ENCODE data around the gene WDR77. TPM values are rescaled to one million over a fixed set of nuclear protein-coding genes. Genes with fewer than 3 reads are reported as not detected.

The WDR77 gene
- 52.0 TPM for polyA plus RNA-seq (2013, experiment 1 of 2)
- polyA plus RNA-seq (2013, experiment 2 of 2): 45.4 TPM

DNA sequence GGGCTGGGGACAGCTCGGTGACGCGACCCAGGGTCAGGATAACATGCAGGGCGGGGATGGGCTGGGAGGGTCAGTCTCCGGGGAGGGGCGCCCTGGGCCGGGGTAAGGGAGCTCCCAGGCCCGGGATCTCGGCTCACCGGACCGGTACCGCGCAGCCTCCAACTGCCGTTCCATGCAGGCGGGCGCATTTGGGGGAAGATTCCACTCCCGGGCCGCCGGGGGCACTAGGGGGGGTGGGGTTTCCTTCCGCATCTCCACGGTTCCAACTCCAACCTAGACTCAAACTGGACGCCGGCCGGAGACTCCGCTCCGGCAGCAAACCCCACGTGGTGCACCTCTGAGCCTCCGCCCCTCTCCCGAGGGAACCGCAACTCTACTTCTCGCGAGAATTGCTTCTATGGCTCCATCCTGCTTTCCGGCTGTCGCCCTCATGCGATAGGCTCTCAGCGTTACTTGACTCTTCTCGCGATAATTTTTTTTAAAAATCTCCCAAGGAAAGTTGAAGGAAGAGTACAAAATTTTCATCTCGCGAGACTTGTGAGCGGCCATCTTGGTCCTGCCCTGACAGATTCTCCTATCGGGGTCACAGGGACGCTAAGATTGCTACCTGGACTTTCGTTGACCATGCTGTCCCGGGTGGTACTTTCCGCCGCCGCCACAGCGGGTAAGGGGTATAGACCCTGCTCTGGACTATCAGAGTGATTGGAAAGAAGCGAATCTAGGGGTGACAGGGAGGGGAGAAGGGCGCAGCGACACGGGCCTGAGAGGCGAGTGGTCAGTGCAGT is at the start of gene WDR77, which contains the start of gene ATP5PB:
TSS of gene WDR77 (minus strand) at position 339 of the 785 bp plus-strand sequence. CDS start at position 252, 87 bp downstream.
TSS of gene ATP5PB (plus strand) at position 547 of the 785 bp plus-strand sequence. CDS start at position 625, 78 bp downstream.
- no peaks in the 10 kb centered on the region for H3K9me3 ChIP-seq (ENCODE audit: control insufficient read depth, low read length)
- peaks cover 64% of the 10 kb centered on the region for H3K36me3 ChIP-seq (ENCODE audit: control insufficient read depth, insufficient read depth, low read length)
- H3K4me1 ChIP-seq (ENCODE audit: control insufficient read depth, insufficient read depth, low read length, poor library complexity, severe bottlenecking): peaks cover 15% of the 10 kb centered on the region
- peak within 1 kb of the TSS; percentile 87 for H3K27ac ChIP-seq (ENCODE audit: low read depth, low read length, severe bottlenecking)
- H3K4me3 ChIP-seq (ENCODE audit: extremely low read depth, insufficient read depth, low read length, poor library complexity, severe bottlenecking): peak within 1 kb of the TSS; percentile 89
- WGBS, 2 experiments (ENCODE audit: insufficient coverage in 2 of 2): 0% methylated on average over 37 to 47 of the region's 54 CpGs

DNA sequence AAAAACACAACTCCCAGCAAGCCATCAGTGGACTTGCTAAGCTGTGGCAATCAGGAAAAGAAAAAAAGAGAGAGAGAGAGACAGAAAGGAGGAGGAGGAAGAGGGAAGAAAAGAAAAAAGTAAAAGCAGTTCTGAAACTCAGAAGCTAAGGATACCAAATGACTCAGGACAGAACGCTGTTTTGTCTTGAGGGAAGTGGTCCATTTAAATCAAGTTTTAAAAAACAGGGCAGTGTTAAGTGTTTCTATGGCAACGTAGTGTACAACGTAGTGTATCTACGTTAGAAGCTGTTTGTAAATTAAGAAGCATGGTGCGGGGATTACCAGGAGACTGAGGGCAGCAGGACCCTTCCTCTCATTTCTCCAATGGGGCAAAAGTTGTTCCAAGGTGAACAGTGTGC is 48.5 kb upstream of the WDR77 start:
- Histone ChIP-seq H3K36me3 (ENCODE audit: control insufficient read depth, insufficient read depth, low read length) (no peaks in the 10 kb centered on the region), H3K9me3 (ENCODE audit: control insufficient read depth, low read length) (no peaks in the 10 kb centered on the region), H3K4me1 (ENCODE audit: control insufficient read depth, insufficient read depth, low read length, poor library complexity, severe bottlenecking) (no peaks in the 10 kb centered on the region), H3K27ac (ENCODE audit: low read depth, low read length, severe bottlenecking) (no peak overlapping the region), H3K4me3 (ENCODE audit: extremely low read depth, insufficient read depth, low read length, poor library complexity, severe bottlenecking) (no peak overlapping the region)
- 93 to 95% methylated on average over 4 to 5 of the region's 5 CpGs for WGBS, 2 experiments (ENCODE audit: insufficient coverage in 2 of 2)

DNA sequence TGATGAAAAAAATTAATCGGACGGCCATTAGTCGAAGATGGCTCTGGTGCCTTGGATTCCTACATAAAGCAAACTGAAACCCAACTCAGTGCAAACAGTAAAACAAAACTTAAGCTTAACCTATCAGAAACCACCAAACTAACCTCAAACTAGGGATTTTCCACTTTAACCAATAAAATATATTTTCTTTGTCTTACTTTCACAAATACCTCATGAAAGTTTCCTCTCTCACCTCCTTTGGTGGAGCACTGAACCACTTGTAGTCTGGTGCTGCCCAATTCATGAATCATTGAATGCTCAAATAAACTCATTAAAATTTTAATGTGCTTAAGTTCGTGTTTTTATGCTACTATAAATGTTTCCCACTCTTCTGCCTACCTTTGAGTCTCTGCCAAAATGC is 47.3 kb upstream of the WDR77 start:
- H3K27ac ChIP-seq (ENCODE audit: low read depth, low read length, severe bottlenecking): no peak overlapping the region
- no peaks in the 10 kb centered on the region for H3K9me3 ChIP-seq (ENCODE audit: control insufficient read depth, low read length)
- no peaks in the 10 kb centered on the region for H3K36me3 ChIP-seq (ENCODE audit: control insufficient read depth, insufficient read depth, low read length)
- WGBS, 2 experiments (ENCODE audit: insufficient coverage in 2 of 2): 100% methylated on average over 3 of the region's 4 CpGs; no CpG with 5 or more reads in 1 of the 2 experiments
- H3K4me1 ChIP-seq (ENCODE audit: control insufficient read depth, insufficient read depth, low read length, poor library complexity, severe bottlenecking): no peaks in the 10 kb centered on the region
- H3K4me3 ChIP-seq (ENCODE audit: extremely low read depth, insufficient read depth, low read length, poor library complexity, severe bottlenecking): no peak overlapping the region

DNA sequence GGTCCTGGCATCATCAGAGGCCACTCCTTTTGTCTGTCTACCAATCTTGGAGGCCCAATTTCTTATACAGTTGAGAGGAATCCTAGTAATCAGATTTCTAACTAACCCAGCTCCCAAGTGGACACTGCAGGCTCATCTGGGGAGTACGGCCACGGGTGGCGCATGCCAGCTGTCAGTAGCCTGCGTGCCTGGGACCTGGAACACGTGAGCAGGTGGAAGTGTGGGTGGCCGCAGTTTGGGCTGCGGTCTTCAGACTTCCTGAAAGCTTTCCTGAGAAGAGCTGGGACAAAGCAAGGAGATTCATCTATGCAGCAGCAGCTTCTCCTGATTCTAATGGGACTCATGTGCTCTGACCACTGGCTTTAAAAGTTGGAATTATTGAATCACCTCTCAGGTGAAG is 42.0 kb upstream of the WDR77 start:
- Histone ChIP-seq H3K4me3 (ENCODE audit: extremely low read depth, insufficient read depth, low read length, poor library complexity, severe bottlenecking) (no peak overlapping the region), H3K9me3 (ENCODE audit: control insufficient read depth, low read length) (no peaks in the 10 kb centered on the region), H3K36me3 (ENCODE audit: control insufficient read depth, insufficient read depth, low read length) (no peaks in the 10 kb centered on the region), H3K4me1 (ENCODE audit: control insufficient read depth, insufficient read depth, low read length, poor library complexity, severe bottlenecking) (no peaks in the 10 kb centered on the region), H3K27ac (ENCODE audit: low read depth, low read length, severe bottlenecking) (no peak overlapping the region)
- 85 to 96% methylated on average over 7 of the region's 7 CpGs for WGBS, 2 experiments (ENCODE audit: insufficient coverage in 2 of 2)

DNA sequence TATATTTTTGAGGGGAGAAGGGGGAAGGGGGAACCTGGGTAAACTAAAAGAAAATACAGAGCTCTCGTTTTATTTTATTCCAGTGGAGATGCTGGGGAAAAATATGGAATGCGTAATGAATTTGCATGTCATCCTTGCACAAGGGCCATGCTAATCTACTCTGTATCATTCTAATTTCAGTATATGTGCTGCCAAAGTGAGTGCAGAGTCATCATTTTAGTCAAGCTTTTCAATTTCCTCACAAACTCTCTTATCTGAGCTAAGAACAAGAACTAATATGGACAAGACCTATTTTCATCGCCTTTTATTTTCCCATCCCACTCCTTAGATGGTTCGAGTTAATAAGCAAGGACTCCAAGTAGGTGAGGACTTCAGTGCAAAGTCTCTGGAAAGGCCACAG is 41.2 kb upstream of the WDR77 start:
- H3K4me3 ChIP-seq (ENCODE audit: extremely low read depth, insufficient read depth, low read length, poor library complexity, severe bottlenecking): no peak overlapping the region
- H3K4me1 ChIP-seq (ENCODE audit: control insufficient read depth, insufficient read depth, low read length, poor library complexity, severe bottlenecking): no peaks in the 10 kb centered on the region
- no peaks in the 10 kb centered on the region for H3K36me3 ChIP-seq (ENCODE audit: control insufficient read depth, insufficient read depth, low read length)
- H3K9me3 ChIP-seq (ENCODE audit: control insufficient read depth, low read length): no peaks in the 10 kb centered on the region
- 92 to 100% methylated on average over 1 to 3 of the region's 4 CpGs for WGBS, 2 experiments (ENCODE audit: insufficient coverage in 2 of 2)
- no peak overlapping the region for H3K27ac ChIP-seq (ENCODE audit: low read depth, low read length, severe bottlenecking)

GRCh38 chr1:111489604-111490003 is 40.5 kb upstream of the WDR77 start:
- no peak overlapping the region for H3K4me3 ChIP-seq (ENCODE audit: extremely low read depth, insufficient read depth, low read length, poor library complexity, severe bottlenecking)
- WGBS, 2 experiments (ENCODE audit: insufficient coverage in 2 of 2): 94 to 100% methylated on average over 2 of the region's 4 CpGs

DNA sequence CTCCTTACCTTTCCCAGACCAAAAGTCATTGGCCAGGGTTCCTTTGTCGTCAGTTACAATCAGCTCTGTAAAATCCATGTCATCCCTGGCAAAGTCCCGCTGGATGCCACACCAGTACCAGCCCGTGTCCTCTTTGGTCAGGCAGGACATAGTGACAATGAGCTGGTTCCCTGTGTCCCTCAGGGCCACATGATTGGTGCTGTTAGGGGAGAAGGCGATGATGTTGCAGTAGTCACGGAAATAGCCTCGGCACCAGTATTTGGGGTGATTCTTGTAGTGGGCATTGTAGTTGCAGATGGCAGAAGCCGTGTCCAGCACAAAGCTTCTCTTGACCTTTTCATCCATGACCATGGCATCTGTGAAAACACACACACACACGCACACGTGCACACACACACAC is 39.6 kb upstream of the WDR77 start:
- no peaks in the 10 kb centered on the region for H3K9me3 ChIP-seq (ENCODE audit: control insufficient read depth, low read length)
- H3K4me3 ChIP-seq (ENCODE audit: extremely low read depth, insufficient read depth, low read length, poor library complexity, severe bottlenecking): no peak overlapping the region
- no peak overlapping the region for H3K27ac ChIP-seq (ENCODE audit: low read depth, low read length, severe bottlenecking)
- no peaks in the 10 kb centered on the region for H3K4me1 ChIP-seq (ENCODE audit: control insufficient read depth, insufficient read depth, low read length, poor library complexity, severe bottlenecking)
- H3K36me3 ChIP-seq (ENCODE audit: control insufficient read depth, insufficient read depth, low read length): no peaks in the 10 kb centered on the region
- 82 to 90% methylated on average over 6 to 8 of the region's 9 CpGs for WGBS, 2 experiments (ENCODE audit: insufficient coverage in 2 of 2)

More at GRCh38 chr1:111489604-111490003, 40.5 kb upstream of the WDR77 start:
- Histone ChIP-seq H3K36me3 (ENCODE audit: control insufficient read depth, insufficient read depth, low read length) (no peaks in the 10 kb centered on the region), H3K9me3 (ENCODE audit: control insufficient read depth, low read length) (no peaks in the 10 kb centered on the region), H3K4me1 (ENCODE audit: control insufficient read depth, insufficient read depth, low read length, poor library complexity, severe bottlenecking) (no peaks in the 10 kb centered on the region), H3K27ac (ENCODE audit: low read depth, low read length, severe bottlenecking) (no peak overlapping the region)

- H3K9me3 ChIP-seq (ENCODE audit: control insufficient read depth, low read length): no peaks in the 10 kb centered on the region
- no peaks in the 10 kb centered on the region for H3K36me3 ChIP-seq (ENCODE audit: control insufficient read depth, insufficient read depth, low read length)
- no peak overlapping the region for H3K4me3 ChIP-seq (ENCODE audit: extremely low read depth, insufficient read depth, low read length, poor library complexity, severe bottlenecking)
- H3K4me1 ChIP-seq (ENCODE audit: control insufficient read depth, insufficient read depth, low read length, poor library complexity, severe bottlenecking): no peaks in the 10 kb centered on the region
- H3K27ac ChIP-seq (ENCODE audit: low read depth, low read length, severe bottlenecking): no peak overlapping the region
- 94 to 95% methylated on average over 5 to 6 of the region's 6 CpGs for WGBS, 2 experiments (ENCODE audit: insufficient coverage in 2 of 2)
Observed at GRCh38 chr1:111487133-111487532, 38.1 kb upstream of the WDR77 start.

DNA sequence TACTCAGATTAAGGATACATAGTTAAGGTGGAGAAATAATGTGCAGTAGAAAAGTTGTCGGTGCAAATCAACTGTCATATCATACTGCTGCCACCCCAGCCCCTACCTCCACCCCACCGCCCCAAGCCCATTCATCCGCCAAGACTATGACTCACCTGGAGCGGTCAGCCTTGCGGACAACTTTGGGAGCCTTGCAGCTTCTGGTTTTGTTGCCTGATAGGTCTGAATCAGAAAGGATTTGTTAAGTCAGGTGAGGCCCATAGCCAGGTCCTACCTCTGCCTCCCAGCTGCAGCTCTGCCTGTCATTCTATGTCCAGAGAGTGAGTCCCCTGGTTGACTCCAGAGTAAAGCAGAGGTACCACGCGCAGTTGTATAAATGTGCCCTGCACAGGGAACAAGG is 37.4 kb upstream of the WDR77 start:
- Histone ChIP-seq H3K4me3 (ENCODE audit: extremely low read depth, insufficient read depth, low read length, poor library complexity, severe bottlenecking) (no peak overlapping the region), H3K4me1 (ENCODE audit: control insufficient read depth, insufficient read depth, low read length, poor library complexity, severe bottlenecking) (no peaks in the 10 kb centered on the region), H3K9me3 (ENCODE audit: control insufficient read depth, low read length) (no peaks in the 10 kb centered on the region), H3K27ac (ENCODE audit: low read depth, low read length, severe bottlenecking) (no peak overlapping the region), H3K36me3 (ENCODE audit: control insufficient read depth, insufficient read depth, low read length) (no peaks in the 10 kb centered on the region)
- 86 to 100% methylated on average over 2 of the region's 7 CpGs for WGBS, 2 experiments (ENCODE audit: insufficient coverage in 2 of 2)

DNA sequence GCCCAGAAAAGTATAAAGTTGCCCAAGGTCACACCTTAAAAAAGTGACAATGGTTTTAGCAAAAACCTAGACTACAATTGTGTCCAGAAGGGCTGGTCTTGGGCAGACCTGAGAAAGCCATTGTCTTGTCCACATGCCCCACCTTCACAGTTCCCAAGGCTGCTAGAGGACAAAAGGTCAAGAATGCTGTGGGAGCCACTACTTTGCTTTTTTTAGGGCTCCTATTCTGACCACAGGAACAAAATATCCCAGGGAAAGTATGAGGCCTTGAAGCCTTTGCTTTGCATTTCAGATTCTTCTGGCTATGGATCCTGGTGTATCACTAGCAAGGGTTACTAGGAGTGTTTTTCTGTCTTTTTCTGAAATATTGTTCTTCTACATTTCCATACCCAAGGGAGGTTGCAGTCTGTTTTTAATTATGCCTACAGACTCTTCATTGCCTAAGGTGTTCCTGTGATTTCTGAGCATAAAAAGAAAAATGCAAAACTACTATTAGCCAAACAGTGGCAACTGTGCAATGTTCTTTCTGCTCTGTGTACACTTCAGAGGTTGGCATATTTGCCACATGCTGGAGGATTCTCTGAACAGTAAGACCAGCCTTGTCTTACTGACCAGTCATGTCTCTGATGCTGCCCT is 35.5 kb upstream of the WDR77 start:
- Histone ChIP-seq H3K36me3 (ENCODE audit: control insufficient read depth, insufficient read depth, low read length) (no peaks in the 10 kb centered on the region), H3K9me3 (ENCODE audit: control insufficient read depth, low read length) (no peaks in the 10 kb centered on the region), H3K4me3 (ENCODE audit: extremely low read depth, insufficient read depth, low read length, poor library complexity, severe bottlenecking) (no peak overlapping the region), H3K4me1 (ENCODE audit: control insufficient read depth, insufficient read depth, low read length, poor library complexity, severe bottlenecking) (no peaks in the 10 kb centered on the region), H3K27ac (ENCODE audit: low read depth, low read length, severe bottlenecking) (no peak overlapping the region)

DNA sequence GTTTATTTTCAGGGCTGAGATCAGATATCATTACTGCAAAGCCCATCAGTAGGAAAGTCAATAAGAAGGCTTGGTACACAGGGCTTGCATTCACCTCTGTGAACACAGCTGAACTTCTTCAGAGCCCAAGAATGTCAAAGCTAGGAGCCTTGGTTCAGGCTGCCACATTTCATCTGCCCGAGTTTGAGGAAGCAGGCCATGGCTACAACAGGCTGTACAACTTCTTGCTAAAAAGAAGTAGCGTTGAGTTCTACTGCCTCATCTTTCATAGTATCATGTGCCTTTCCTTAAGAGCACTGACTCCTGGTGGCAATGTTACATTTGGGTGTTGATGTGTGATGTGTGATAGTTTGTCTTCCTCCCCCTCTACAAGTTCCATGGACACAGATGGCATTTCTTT is 34.8 kb upstream of the WDR77 start:
- Histone ChIP-seq H3K9me3 (ENCODE audit: control insufficient read depth, low read length) (no peaks in the 10 kb centered on the region), H3K27ac (ENCODE audit: low read depth, low read length, severe bottlenecking) (no peak overlapping the region), H3K4me3 (ENCODE audit: extremely low read depth, insufficient read depth, low read length, poor library complexity, severe bottlenecking) (no peak overlapping the region), H3K36me3 (ENCODE audit: control insufficient read depth, insufficient read depth, low read length) (no peaks in the 10 kb centered on the region), H3K4me1 (ENCODE audit: control insufficient read depth, insufficient read depth, low read length, poor library complexity, severe bottlenecking) (no peaks in the 10 kb centered on the region)
- 86 to 93% methylated on average over 2 of the region's 2 CpGs for WGBS, 2 experiments (ENCODE audit: insufficient coverage in 2 of 2)
